Measurements from ENCODE around the gene GGTLC1. TPM values are rescaled to one million over a fixed set of nuclear protein-coding genes. Genes with fewer than 3 reads are reported as not detected.
"Not testable (repeated sequence)": the region's sequence is repeated elsewhere in the genome, so short reads cannot be mapped to it uniquely, and the experiment has no call there.

GGTLC1 gene
- polyA plus RNA-seq, 4 donors, result not detected

DNA sequence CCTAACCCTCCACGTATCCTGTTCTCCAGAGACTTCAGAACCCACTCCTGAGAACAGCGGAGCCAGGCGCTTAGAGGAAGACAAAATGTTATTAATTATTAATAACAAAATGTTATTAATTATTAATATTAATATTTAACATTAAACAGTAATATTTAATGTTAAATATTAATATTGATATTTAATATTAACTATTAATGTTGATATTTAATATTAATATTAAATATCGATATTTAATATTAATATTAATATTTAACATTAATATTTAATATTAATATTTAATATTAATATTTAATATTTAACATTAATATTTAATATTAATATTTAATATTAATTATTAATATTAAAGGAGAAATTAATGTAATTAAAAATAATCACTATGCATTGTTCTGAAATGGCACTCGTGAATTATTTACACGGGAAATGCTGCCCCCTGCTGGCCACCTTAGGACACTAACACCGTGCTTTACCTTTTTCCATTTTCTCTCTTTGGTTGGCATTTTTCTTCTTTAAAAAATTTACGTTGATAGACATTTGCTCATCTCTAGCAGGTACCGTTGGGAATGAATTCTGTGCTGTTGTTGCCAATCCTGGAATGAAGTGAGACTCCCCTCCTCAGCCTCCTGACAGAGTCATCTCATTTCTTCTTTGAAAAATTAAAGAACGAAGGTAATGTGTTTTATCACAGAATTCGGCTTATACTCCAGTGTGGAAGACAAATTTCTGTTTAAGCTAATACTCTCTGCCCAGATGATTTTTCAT lies 7.5 kb upstream of the GGTLC1 start:
- peak in 1 of 4 donors; percentile 35 for DNase-seq (ENCODE audit: low read depth in 4 of 4, low spot score in 3 of 4)

- not testable (repeated sequence) for DNase-seq (ENCODE audit: low read depth in 4 of 4, low spot score in 3 of 4)
Observed at GRCh38 chr20:23995291-23995690, 6.7 kb upstream of the GGTLC1 start.

DNA sequence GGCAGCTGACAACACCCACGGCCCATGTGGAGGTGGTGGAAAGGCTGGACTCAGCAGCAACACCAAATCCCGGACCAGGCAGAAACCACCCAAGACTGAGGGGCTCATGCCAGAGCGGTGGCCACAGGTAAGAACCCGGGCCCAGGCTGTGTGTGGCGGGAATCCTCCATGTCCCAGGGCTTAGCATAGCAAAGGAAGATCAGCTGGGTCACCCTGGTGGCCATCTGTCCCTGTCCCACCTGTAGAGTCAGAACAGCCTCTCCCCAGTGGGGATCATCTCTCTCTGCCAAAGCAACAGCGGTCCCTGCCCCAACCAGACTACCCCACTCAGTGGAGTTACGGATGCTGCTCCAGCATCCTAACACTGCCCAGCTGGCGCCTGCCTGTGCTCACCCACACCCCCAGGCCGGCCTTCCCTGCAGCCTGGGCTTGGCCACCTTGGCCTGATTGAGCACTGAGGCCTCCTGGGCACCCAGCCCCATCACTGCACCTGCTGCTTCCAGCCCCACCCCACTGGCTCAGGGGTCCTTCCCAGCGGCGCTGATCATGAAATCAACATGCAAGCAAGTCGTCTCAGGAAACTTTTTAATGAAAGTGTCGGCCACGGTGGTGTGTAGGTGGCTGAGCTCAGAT lies 5.5 kb upstream of the GGTLC1 start:
- not testable (repeated sequence) for DNase-seq (ENCODE audit: low read depth in 4 of 4, low spot score in 3 of 4)

GRCh38 chr20:23993440-23993839 lies 4.9 kb upstream of the GGTLC1 start:
- DNase-seq (ENCODE audit: low read depth in 4 of 4, low spot score in 3 of 4), result not testable (repeated sequence)

- not testable (repeated sequence) for DNase-seq (ENCODE audit: low read depth in 4 of 4, low spot score in 3 of 4)
Observed at GRCh38 chr20:23990296-23990695, 1.7 kb upstream of the GGTLC1 start.

- DNase-seq (ENCODE audit: low read depth in 4 of 4, low spot score in 3 of 4), result not testable (repeated sequence)
Observed at GRCh38 chr20:23988966-23989365, 387 bp upstream of the GGTLC1 start.

GRCh38 chr20:23986716-23987115 lies 1.9 kb downstream of the GGTLC1 start:
- not testable (repeated sequence) for DNase-seq (ENCODE audit: low read depth in 4 of 4, low spot score in 3 of 4)

- DNase-seq (ENCODE audit: low read depth in 4 of 4, low spot score in 3 of 4), result not testable (repeated sequence)
Observed at GRCh38 chr20:23986310-23986709, 2.3 kb downstream of the GGTLC1 start.

DNA sequence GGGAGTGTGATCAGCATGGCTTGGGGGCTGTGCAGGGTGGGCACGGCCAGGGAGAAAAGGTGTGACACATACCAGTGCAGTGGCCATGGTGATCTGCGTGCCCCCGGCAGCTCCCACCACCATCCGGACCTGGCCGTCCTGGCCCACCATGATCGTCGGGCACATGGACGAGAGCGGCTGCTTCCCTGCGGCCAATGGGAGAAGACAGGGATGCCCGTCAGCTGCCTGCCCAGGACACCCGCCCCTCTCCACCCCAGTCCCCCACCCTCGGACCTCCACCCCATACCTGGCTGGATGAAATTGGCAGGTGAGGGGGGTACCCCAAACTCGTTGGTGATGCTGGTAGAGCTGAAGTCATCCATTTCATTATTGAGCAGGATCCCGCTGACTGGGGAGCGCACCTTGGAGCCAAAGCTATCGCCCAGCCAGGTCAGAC lies 2.8 kb downstream of the GGTLC1 start:
- not testable (repeated sequence) for DNase-seq (ENCODE audit: low read depth in 4 of 4, low spot score in 3 of 4)

GRCh38 chr20:23985066-23985789 lies 3.4 kb downstream of the GGTLC1 start:
- DNase-seq (ENCODE audit: low read depth in 4 of 4, low spot score in 3 of 4), result not testable (repeated sequence)

DNA sequence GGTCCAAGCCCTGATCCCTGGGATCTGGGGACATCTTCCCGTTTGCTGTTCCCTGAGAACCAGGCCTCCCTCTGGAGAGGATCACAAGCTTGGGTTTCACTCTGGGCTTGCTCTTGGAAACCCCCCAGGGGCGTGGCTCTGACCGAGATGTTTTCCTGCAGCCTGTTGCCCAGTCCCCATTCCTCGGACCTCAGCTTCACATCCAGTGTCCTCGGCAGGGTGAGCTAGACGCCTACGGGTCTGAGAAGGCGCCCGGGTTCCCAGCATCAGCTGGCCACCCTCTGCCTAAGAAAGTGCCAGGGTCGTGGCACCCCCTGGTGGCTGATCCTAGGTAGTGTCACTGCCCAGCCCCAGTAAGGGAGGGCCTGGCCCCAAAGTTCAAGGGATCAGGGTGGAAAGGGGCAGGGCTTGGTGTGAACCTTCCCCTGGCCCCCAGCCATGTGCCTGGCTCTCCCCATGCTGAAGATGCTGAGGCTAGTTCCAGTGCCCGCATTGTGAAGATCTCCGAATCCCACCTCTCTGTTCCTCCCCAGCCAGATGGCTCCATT lies 4.0 kb downstream of the GGTLC1 start:
- not testable (repeated sequence) for DNase-seq (ENCODE audit: low read depth in 4 of 4, low spot score in 3 of 4)

DNA sequence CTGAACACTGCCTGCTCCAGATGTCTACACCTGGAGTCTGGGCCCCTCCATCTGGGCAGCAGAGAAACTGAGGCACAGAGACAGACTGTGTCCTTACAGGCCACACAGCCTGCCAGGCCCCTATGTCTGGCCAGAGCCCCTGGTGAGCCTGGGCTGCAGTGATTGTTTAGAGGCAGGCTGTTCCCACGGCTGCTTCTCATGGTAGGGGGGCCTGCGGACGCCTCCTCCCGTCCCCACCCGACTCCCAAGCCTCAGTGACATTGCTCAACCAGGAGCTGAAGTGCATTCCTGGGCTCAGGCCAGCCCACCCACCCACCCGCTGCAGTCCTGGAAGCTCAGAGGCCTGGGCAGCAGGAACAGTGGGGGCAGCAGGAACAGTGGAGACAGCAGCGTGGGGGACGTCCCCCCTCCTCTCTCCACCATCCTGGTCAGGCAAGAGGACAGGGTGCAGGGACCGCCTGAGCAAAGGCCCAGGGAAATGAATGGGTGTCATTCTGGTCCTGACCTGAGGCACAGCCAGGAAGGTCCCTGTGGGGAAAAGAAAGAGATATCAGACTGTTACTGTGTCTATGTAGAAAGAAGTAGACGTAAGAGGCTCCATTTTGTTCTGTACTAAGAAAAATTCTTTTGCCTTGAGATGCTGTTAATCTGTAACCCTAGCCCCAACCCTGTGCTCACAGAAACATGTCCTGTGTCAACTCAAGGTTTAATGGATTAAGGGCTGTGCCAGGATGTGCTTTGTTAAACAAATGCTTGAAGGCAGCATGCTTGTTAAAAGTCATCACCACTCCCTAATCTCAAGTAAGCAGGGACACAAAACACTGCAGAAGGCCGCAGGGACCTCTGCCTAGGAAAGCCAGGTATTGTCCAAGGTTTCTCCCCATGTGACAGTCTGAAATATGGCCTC lies 6.2 kb downstream of the GGTLC1 start:
- peak in 1 of 4 donors; percentile 34 for DNase-seq (ENCODE audit: low read depth in 4 of 4, low spot score in 3 of 4)

GRCh38 chr20:23981526-23981925 lies 7.1 kb downstream of the GGTLC1 start:
- DNase-seq (ENCODE audit: low read depth in 4 of 4, low spot score in 3 of 4), result not testable (repeated sequence)

DNA sequence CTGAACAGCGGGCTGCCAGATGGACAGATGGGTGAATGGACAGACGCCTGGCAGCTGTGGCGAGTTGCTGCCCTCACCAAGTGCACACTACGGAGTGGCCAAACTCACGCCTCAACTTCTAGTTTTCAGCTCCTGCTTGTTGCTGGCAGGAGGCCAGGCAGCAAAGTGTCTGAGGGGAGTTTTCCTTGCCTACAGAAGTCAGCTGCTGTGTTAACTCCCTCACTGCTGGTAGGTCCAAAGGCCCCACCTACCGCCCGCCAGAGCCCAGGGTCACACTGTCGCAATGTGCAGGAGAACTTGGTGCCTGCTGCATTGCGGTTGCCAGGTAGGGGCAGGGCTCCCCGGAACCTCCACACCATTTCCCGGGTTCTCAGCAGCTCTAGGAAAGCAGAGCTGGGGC lies 7.6 kb downstream of the GGTLC1 start:
- peak in 2 of 4 donors; percentile 46 to 58 for DNase-seq (ENCODE audit: low read depth in 4 of 4, low spot score in 3 of 4)

- not testable (repeated sequence) for DNase-seq (ENCODE audit: low read depth in 4 of 4, low spot score in 3 of 4)
Observed at GRCh38 chr20:23979899-23980811, 8.4 kb downstream of the GGTLC1 start.

DNA sequence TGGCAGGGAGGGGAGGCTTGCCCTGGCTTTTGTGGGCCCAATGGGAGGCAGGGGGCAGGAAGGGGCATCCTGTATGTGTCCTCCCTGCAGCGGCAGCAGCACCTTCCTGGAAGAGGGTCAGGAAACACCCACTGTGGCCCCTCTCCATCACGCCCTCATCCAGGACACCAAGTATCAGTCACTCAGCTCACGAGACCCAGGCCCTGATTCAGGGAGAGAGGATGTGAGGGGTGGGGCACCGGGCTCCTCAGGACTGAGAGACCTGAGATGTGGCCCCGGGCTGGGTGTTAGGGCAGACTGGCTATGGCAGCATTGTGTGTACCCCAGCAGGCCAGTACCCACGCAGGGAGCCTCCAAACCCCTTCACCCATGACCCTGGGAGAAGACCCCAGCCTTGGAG lies 9.2 kb downstream of the GGTLC1 start:
- DNase-seq (ENCODE audit: low read depth in 4 of 4, low spot score in 3 of 4), result not testable (repeated sequence)

GRCh38 chr20:23978457-23978856 lies 10.1 kb downstream of the GGTLC1 start:
- DNase-seq (ENCODE audit: low read depth in 4 of 4, low spot score in 3 of 4), result not testable (repeated sequence)

GRCh38 chr20:23974966-23975365 lies 13.6 kb downstream of the GGTLC1 start:
- no peak for DNase-seq (ENCODE audit: low read depth in 4 of 4, low spot score in 3 of 4)

GRCh38 chr20:23971310-23971709 lies 17.3 kb downstream of the GGTLC1 start:
- no peak for DNase-seq (ENCODE audit: low read depth in 4 of 4, low spot score in 3 of 4)

Measured in left renal pelvis (tissue), 4 donors.